HepG2 (cell line): ENCODE results near the gene ZNF740. TPM values are rescaled to one million over a fixed set of nuclear protein-coding genes. Genes with fewer than 3 reads are reported as not detected.

ENCODE experiments used
- ATAC-seq: fragments of 200-7000 bp; cut with Tn5 transposase; 3 replicates; pipeline ENCODE4 v1.9.1; 2020; ENCODE audit warnings: mild to moderate bottlenecking, moderate library complexity
- BruUV-seq: library from RNA; stranded (reverse); fragments of 400-500 nt; replicated peaks from 2 replicates; lab custom pipeline; 2021; lab: Mats Ljungman, UMichigan
- CTCF ChIA-PET: fragments of 300-600 bp; formaldehyde crosslinking; extraction: SDS; loops from one replicate; lab custom pipeline; 2021; ENCODE audit warnings: low total read pairs, inconsistent platforms, low intra/inter-chr PET ratio; lab: Yijun Ruan, JAX
- POLR2A ChIA-PET: fragments of 350-600 bp; sonication (Branson Sonifier 250); formaldehyde crosslinking; loops from one replicate; lab custom pipeline; 2020; ENCODE audit warnings: antibody characterized with exemption, inconsistent platforms; lab: Yijun Ruan, JAX
- DNase-seq: peaks from one replicate; pipeline ENCODE4 v3.0.0-alpha.2; 2015; ENCODE audit warnings: low spot score
- FAIRE-seq: peaks from 3 replicates; lab custom pipeline; 2011; peaks lifted over from hg19 to GRCh38; lab: Jason Lieb, UNC
- H2AFZ ChIP-seq: one replicate; pipeline ENCODE4 v1.6.1; 2011; ENCODE audit warnings: low read length, inconsistent platforms
- H3K27ac ChIP-seq: fragments of 300-600 bp; 3 replicates; pipeline ENCODE4 v1.8.0; 2011; ENCODE audit warnings: mixed run types, mild to moderate bottlenecking, mixed read lengths, low read length, inconsistent platforms; ENCODE audit not compliant: insufficient read depth; ENCODE audit errors: extremely low read length
- H3K27me3 ChIP-seq, 2 experiments: fragments of 200-600 bp in 1 of 2; 2 replicates in 1 of 2; 3 replicates in 1 of 2; pipeline versions ENCODE4 v1.6.0 to v1.8.0; 2011; ENCODE audit warnings: low read length in 2 of 2, mild to moderate bottlenecking in 2 of 2, moderate library complexity in 2 of 2, inconsistent platforms in 1 of 2; ENCODE audit not compliant: insufficient read depth in 2 of 2, control insufficient read depth in 1 of 2
- H3K36me3 ChIP-seq, 2 experiments: fragments of 200-600 bp in 1 of 2; replicated peaks in 1 of 2; 2 replicates in 1 of 2; 3 replicates in 1 of 2; pipeline versions ENCODE4 v1.5.1 to v1.8.0; 2011; ENCODE audit warnings: low read length in 2 of 2, inconsistent platforms in 1 of 2; ENCODE audit not compliant: insufficient read depth in 2 of 2, control insufficient read depth in 1 of 2
- H3K4me1 ChIP-seq: 2 replicates; pipeline ENCODE4 v1.5.1; 2012; ENCODE audit warnings: low read length, inconsistent platforms; ENCODE audit not compliant: insufficient read depth
- H3K4me2 ChIP-seq: 2 replicates; pipeline ENCODE4 v1.6.0; 2011; ENCODE audit warnings: low read depth, low read length, inconsistent platforms
- H3K4me3 ChIP-seq, 3 experiments: fragments of 200-600 bp in 1 of 3; sonication (generic), shearing (Covaris generic) in 1 of 3; replicated peaks in 1 of 3; 2 replicates each; pipeline ENCODE4 v1.5.1; 2011 to 2016; ENCODE audit warnings: low read length in 3 of 3, inconsistent platforms in 2 of 3, low read depth in 2 of 3, mild to moderate bottlenecking in 2 of 3, control low read depth in 1 of 3, mixed read lengths in 1 of 3; ENCODE audit not compliant: insufficient read depth in 1 of 3
- H3K79me2 ChIP-seq: one replicate; pipeline ENCODE4 v1.6.1; 2011; ENCODE audit warnings: low read length, inconsistent platforms; ENCODE audit not compliant: insufficient read depth
- H3K9ac ChIP-seq: 2 replicates; pipeline ENCODE4 v1.6.0; 2011; ENCODE audit warnings: mild to moderate bottlenecking, low read depth, low read length, inconsistent platforms; ENCODE audit not compliant: insufficient read depth
- H3K9me3 ChIP-seq: 2 replicates; pipeline ENCODE4 v1.5.1; 2012; ENCODE audit warnings: mild to moderate bottlenecking, low read length
- H4K20me1 ChIP-seq: 2 replicates; pipeline ENCODE4 v1.6.0; 2011; ENCODE audit warnings: inconsistent platforms, mild to moderate bottlenecking, low read length, moderate library complexity; ENCODE audit not compliant: insufficient read depth
- ARID4A ChIP-seq: sonication (generic); formaldehyde crosslinking; IDR thresholded peaks from 2 replicates; pipeline ENCODE4 v1.5.0; 2020; ENCODE audit warnings: mild to moderate bottlenecking, missing genetic modification reagents, borderline replicate concordance
- ATF2 ChIP-seq: sonication (generic); formaldehyde crosslinking; IDR thresholded peaks from 2 replicates; pipeline ENCODE4 v1.4.0; 2020; ENCODE audit warnings: missing genetic modification reagents
- E2F5 ChIP-seq: sonication (generic); formaldehyde crosslinking; conservative IDR thresholded peaks from 2 replicates; pipeline ENCODE4 v1.4.0; 2020; ENCODE audit warnings: missing genetic modification reagents
- HNF1A ChIP-seq, 2 experiments: sonication (generic) in 1 of 2; formaldehyde crosslinking in 1 of 2; IDR thresholded peaks; 2 replicates each; pipeline versions ENCODE4 v1.4.0 to v1.6.1; 2016 to 2020; ENCODE audit warnings: borderline replicate concordance in 1 of 2, low read depth in 1 of 2, mild to moderate bottlenecking in 1 of 2, missing genetic modification reagents in 1 of 2
- SALL2 ChIP-seq: sonication (generic); formaldehyde crosslinking; IDR thresholded peaks from 2 replicates; pipeline ENCODE4 v1.8.1; 2023; ENCODE audit warnings: mild to moderate bottlenecking, missing genetic modification reagents, inconsistent platforms
- SMAD1 ChIP-seq: sonication (generic); formaldehyde crosslinking; IDR thresholded peaks from 2 replicates; pipeline ENCODE4 v1.4.0; 2020; ENCODE audit warnings: missing genetic modification reagents, low read depth, mild to moderate bottlenecking, borderline replicate concordance
- SRY ChIP-seq: sonication (generic); formaldehyde crosslinking; IDR thresholded peaks from 2 replicates; pipeline ENCODE4 v1.8.0; 2022; ENCODE audit warnings: mild to moderate bottlenecking, missing genetic modification reagents
- U2AF2 ChIP-seq: fragments of 200-400 bp; formaldehyde crosslinking; IDR thresholded peaks from 2 replicates; pipeline ENCODE4 v1.6.1; 2017; ENCODE audit warnings: low read depth, mild to moderate bottlenecking, low read length
- ZNF430 ChIP-seq: sonication (generic); formaldehyde crosslinking; IDR thresholded peaks from 2 replicates; pipeline ENCODE4 v1.9.0; 2021; ENCODE audit warnings: mild to moderate bottlenecking, missing genetic modification reagents
- ZNF660 ChIP-seq: sonication (generic); formaldehyde crosslinking; IDR thresholded peaks from 2 replicates; pipeline ENCODE4 v1.5.1; 2020; ENCODE audit warnings: mild to moderate bottlenecking, low read depth, missing genetic modification reagents, borderline replicate concordance
- ZNF782 ChIP-seq: sonication (generic); formaldehyde crosslinking; IDR thresholded peaks from 2 replicates; pipeline ENCODE4 v1.4.0; 2020; ENCODE audit warnings: missing genetic modification reagents, mild to moderate bottlenecking, borderline replicate concordance
- WGBS: methylation state at CpG from one replicate; pipeline ENCODE4 v1.1.6; 2017; ENCODE audit warnings: low lambda C conversion rate; 5-methylcytosine and 5-hydroxymethylcytosine counted together
- in situ Hi-C: cut with HindIII; loops from 2 replicates; pipeline ENCODE4 v1.10.0; 2017; ENCODE audit warnings: low pct_unique_long_range_greater_than_20kb; ENCODE audit not compliant: extremely low pct_ligation_motif_present
- intact Hi-C: fragments of 100-400 bp; cut with micrococcal nuclease; formaldehyde crosslinking; loops from one replicate; pipeline ENCODE4 v1.10.0; 2022; ENCODE audit not compliant: unreplicated experiment
- polyA plus RNA-seq, 8 experiments: library from polyadenylated mRNA; depleted of rRNA in 3 of 8; stranded (reverse) in 7 of 8; unstranded in 1 of 8; fragments of >200 nt; fragmentation: Illumina TruSeq in 4 of 8; extraction: Trizol in 4 of 8; gene quantifications; 2 replicates each; pipeline versions ENCODE4 v1.2.1 to v1.2.3, GENCODE V29; 2011 to 2016; ENCODE audit warnings: low read depth in 4 of 8, missing spikeins in 1 of 8, mixed read lengths in 1 of 8; ENCODE audit not compliant: insufficient read depth in 1 of 8
- total RNA-seq, 5 experiments: library from RNA; depleted of rRNA; stranded (reverse); fragments of >200 nt; fragmentation: Illumina TruSeq; extraction: Trizol; gene quantifications; 2 replicates each; pipeline ENCODE4 v1.2.3, GENCODE V29; 2016; ENCODE audit warnings: low read depth in 1 of 5

The ZNF740 gene
- total and polyA plus RNA-seq, 2 of the 13 experiments (the other 11 are each of a cell fraction or from before 2014, with no cell fraction given): 16.9 to 19.0 TPM

- TF ChIP-seq ARID4A (CRISPR knock-in tag): no peak
- TF ChIP-seq, all 625 proteins: peak for 0
Measured at GRCh38 chr12:53207042-53207441, 26.5 kb downstream of the ZNF740 start, which contains the start of gene ITGB7 (continued).

- ChIA-PET POLR2A (interaction anchor here (1.1 kb wide), 1 partner anchor 21 kb away, joined by 5 read pairs; no protein-coding TSS in a partner anchor), CTCF (no interaction called here)
- H3K9me3 ChIP-seq: no peaks in the 10 kb centered on the region
- FAIRE-seq: no peak
- peaks cover 2 to 15% of the 10 kb centered on the region in 2 experiments; a peak in 3 of 5 replicates for H3K27me3 ChIP-seq
- intact Hi-C loops: no loop called here
- H3K9ac ChIP-seq: no peak overlapping the region
- no peak overlapping the region for H2AFZ ChIP-seq
- H3K4me3 ChIP-seq: no peak overlapping the region
- H3K27ac ChIP-seq: no peak overlapping the region
- H3K36me3 ChIP-seq: no peaks in the 10 kb centered on the region
- H3K4me1 ChIP-seq: peaks cover 26% of the 10 kb centered on the region
- no peak for DNase-seq
- no peaks in the 10 kb centered on the region for H3K79me2 ChIP-seq
- ATAC-seq: no peak
- WGBS: 25% methylated on average over 2 of the region's 2 CpGs
- BruUV-seq: no TSS peak
- no peak overlapping the region for H3K4me2 ChIP-seq
- H4K20me1 ChIP-seq: no peaks in the 10 kb centered on the region
- in situ Hi-C loops: no loop called here
- TF ChIP-seq ZNF430 (CRISPR knock-in tag): no peak
- TF ChIP-seq U2AF2: no peak
- no peak for TF ChIP-seq SMAD1 (CRISPR knock-in tag)
- TF ChIP-seq ATF2 (CRISPR knock-in tag): no peak
- no peak for TF ChIP-seq E2F5 (CRISPR knock-in tag)
- TF ChIP-seq ZNF782 (CRISPR knock-in tag): no peak
- no peak for TF ChIP-seq SALL2 (CRISPR knock-in tag)
- no peak for TF ChIP-seq ZNF660 (CRISPR knock-in tag)
- TF ChIP-seq SRY: no peak
- no peak for TF ChIP-seq HNF1A (IDR thresholded peaks at IDR 0.05; ENCODE audit: low read depth)
- no peak for TF ChIP-seq HNF1A (CRISPR knock-in tag; IDR thresholded peaks at IDR 0.05; ENCODE audit: borderline replicate concordance)
Measured at GRCh38 chr12:53208435-53208834, 27.9 kb downstream of the ZNF740 start.
